Astrocyte of the cerebellum (primary cell): ENCODE data around the gene STRADB.

Experiments
- DNase-seq: peaks from one replicate; pipeline ENCODE4 v3.0.0-alpha.2; 2011; ENCODE audit warnings: low read depth
- H3K4me3 ChIP-seq: 2 replicates; pipeline ENCODE4 v1.5.1; 2011; ENCODE audit warnings: mild to moderate bottlenecking, low read depth, low read length, moderate library complexity
- in situ Hi-C: cut with HindIII; loops from 2 replicates; pipeline ENCODE4 v1.10.0; 2017; ENCODE audit warnings: low sequenced_read_pairs
- TF ChIP-seq, protein P1 (sequence below): IDR thresholded peaks from 2 replicates; pipeline ENCODE4 v1.5.1; 2012; ENCODE audit warnings: low read length, low read depth, moderate library complexity, mild to moderate bottlenecking; ENCODE audit errors: missing control alignments

Gene STRADB

DNA sequence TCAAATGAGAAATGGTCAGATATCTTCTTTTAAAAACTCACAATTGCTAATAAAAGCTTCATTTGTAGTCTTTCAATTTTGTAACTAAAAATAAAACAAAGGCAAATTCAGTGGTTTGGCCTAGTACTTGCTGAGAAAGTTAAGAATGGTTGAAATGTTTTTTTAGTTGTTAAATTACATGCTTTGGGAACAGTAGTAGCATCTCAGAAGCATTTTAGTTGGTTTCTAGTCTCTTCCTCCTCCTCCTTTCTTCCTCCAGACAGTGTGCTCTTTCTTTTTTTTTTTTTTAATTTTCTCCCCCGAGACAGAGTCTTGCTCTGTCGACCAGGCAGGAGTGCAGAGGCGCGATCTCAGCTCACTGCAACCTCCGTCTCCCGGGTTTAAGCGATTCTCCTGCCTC, 10.1 kb upstream of the STRADB start:
- H3K4me3 ChIP-seq, result no peak overlapping the region
- no peak for DNase-seq
- TF ChIP-seq, protein P1, sequence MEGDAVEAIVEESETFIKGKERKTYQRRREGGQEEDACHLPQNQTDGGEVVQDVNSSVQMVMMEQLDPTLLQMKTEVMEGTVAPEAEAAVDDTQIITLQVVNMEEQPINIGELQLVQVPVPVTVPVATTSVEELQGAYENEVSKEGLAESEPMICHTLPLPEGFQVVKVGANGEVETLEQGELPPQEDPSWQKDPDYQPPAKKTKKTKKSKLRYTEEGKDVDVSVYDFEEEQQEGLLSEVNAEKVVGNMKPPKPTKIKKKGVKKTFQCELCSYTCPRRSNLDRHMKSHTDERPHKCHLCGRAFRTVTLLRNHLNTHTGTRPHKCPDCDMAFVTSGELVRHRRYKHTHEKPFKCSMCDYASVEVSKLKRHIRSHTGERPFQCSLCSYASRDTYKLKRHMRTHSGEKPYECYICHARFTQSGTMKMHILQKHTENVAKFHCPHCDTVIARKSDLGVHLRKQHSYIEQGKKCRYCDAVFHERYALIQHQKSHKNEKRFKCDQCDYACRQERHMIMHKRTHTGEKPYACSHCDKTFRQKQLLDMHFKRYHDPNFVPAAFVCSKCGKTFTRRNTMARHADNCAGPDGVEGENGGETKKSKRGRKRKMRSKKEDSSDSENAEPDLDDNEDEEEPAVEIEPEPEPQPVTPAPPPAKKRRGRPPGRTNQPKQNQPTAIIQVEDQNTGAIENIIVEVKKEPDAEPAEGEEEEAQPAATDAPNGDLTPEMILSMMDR, result no peak
- in situ Hi-C loops, result no loop called here

DNA sequence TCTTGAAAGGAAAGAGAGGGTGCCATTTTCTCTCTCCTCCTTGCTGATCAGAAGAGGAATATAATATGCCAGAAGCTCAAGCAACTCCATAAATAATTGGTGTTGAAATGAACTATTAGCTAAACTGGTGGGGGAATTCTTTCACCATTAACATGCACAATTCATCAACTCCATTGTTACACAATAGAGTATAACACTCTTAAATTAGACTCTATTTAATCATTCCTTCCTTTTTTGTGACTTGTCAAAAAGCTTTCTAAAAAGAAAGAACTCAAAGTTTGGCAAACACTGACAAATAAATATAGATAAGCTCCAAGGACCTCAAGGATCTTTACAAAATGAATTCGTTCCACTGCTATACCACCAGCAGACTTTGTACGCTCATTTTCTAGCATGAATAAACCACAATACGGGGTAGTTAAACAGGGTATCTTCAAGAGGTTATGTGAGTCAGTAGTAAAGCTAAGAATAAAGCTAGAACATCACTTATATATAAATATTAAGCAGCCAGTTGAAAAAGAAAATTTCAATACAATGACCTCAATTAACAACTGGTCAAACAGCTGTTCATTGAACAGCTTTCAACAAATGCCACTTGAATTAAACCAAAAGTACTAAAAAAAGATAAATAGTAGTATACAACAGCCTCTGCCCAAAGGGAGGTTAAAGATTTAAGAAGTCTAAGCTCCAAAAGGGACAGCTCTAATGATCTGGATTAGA, 6.6 kb upstream of the STRADB start:
- DNase-seq, result no peak
- in situ Hi-C loops, result no loop called here
- no peak overlapping the region for H3K4me3 ChIP-seq
- TF ChIP-seq, protein P1, result no peak

DNA sequence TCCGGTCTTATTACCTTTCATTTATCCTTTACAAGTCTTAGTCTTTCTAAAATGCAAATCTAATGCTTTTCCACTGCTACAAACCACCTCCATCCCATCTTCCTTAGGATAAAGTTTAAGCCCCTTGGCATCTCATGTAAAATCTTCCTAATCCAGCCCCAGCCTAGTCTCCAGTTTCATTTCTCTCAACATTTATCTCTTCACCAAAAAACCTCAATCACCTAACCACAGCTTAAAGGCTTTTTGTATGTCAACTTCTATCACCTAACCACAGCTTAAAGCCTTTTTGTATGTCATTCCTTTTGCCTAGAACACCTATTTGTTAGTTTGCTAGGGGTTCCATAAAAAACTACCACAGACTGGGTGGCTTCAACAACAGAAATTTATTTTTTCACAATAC, 4.5 kb upstream of the STRADB start:
- DNase-seq, result no peak
- H3K4me3 ChIP-seq, result no peak overlapping the region
- in situ Hi-C loops, result no loop called here
- TF ChIP-seq, protein P1, result no peak

DNA sequence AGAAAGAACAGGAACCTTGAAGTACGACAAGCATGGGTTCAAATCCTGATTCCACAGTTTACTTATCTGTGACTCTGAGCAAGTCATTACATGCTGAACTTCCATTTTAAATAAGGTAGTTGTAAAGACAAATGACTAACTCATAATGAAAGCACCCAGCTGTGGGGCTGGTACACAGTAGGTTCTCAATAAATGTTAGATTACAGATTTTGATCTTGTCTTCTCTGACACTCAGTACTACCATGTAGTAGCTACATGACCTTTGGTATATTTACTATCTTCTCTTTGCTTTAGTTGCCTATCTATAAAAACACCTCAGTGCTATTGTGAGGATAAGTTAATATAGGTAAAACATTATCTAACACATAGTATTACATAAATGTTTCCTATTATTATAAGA, 3.5 kb upstream of the STRADB start:
- no peak overlapping the region for H3K4me3 ChIP-seq
- TF ChIP-seq, protein P1, result no peak
- in situ Hi-C loops, result no loop called here
- DNase-seq, result no peak

DNA sequence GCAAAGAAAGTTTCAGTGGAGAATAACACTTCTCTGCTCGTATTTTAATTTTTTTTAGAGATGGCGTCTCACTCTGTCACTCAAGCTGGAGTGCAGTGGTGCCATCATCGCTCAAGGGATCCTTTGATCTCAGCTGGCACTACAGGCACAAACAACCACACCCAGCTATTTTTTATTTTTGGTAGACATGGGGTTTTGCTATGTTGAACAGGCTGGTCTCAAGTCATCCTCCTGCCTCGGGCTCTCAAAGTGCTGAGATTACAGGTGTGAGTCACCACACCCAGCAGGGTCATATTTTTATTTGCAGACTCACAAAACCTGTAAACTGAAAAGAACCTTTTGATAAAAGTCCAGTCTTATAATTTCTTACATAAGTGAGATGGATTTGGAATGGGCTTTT, 2.8 kb upstream of the STRADB start:
- TF ChIP-seq, protein P1, result no peak
- in situ Hi-C loops, result no loop called here
- no peak for DNase-seq
- no peak overlapping the region for H3K4me3 ChIP-seq

DNA sequence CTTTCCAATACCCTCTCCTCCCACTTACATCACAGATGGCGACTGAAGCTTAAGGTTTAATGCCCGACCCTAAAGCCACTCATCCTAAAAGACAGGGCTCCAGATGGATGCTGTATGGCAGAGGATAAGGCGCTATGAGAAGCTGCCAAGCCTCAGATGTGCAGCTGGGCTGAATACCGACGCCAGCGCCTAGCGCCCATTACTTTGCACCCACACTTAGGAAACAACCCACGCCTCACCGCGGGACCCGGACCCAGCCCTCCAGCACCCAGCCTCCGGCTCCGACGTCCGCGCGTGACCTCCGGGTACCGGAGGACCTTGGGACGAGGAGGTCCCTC, 617 bp upstream of the STRADB start:
- TF ChIP-seq, protein P1, result no peak
- in situ Hi-C loops, result no loop called here
- peak overlapping the region; percentile 99 for H3K4me3 ChIP-seq
- no peak for DNase-seq
